ENCODE measurements around the gene FRAS1.

- no peak for TF ChIP-seq CTCF (IDR thresholded peaks at IDR 0.05; ENCODE audit: borderline replicate concordance, extremely low read depth, low read length, poor library complexity, severe bottlenecking)
- no peak for TF ChIP-seq EZH2 (IDR thresholded peaks at IDR 0.05; ENCODE audit: borderline replicate concordance, low read depth, low read length, severe bottlenecking)
These were observed 315.3 kb downstream of the FRAS1 start for GRCh38 chr4:78372355-78372988.

All from DND-41 (cell line).